Activated naive CD4-positive, alpha-beta T cell treated with anti-CD3 and anti-CD28 coated beads, Interleukin-2, amount 50 U/mL, for 24 hours (primary cell): ENCODE data around the gene CHRND.
A peak's percentile ranks its signal among the peaks of the same experiment; 100 is the strongest.

Experiments used
- H3K27ac Mint-ChIP-seq: one replicate; pipeline ENCODE4 v1.8.0; 2021; ENCODE audit warnings: mild to moderate bottlenecking, mixed read lengths
- H3K27me3 Mint-ChIP-seq: one replicate; pipeline ENCODE4 v1.8.0; 2021; ENCODE audit warnings: mixed read lengths
- H3K36me3 Mint-ChIP-seq: one replicate; pipeline ENCODE4 v1.8.0; 2021; ENCODE audit warnings: mixed read lengths
- H3K4me1 Mint-ChIP-seq: one replicate; pipeline ENCODE4 v1.8.0; 2021; ENCODE audit warnings: mixed read lengths
- H3K4me3 Mint-ChIP-seq: one replicate; pipeline ENCODE4 v1.8.0; 2021; ENCODE audit warnings: mild to moderate bottlenecking, mixed read lengths
- H3K9me3 Mint-ChIP-seq: one replicate; pipeline ENCODE4 v1.8.0; 2021; ENCODE audit warnings: mixed read lengths

CHRND gene

DNA sequence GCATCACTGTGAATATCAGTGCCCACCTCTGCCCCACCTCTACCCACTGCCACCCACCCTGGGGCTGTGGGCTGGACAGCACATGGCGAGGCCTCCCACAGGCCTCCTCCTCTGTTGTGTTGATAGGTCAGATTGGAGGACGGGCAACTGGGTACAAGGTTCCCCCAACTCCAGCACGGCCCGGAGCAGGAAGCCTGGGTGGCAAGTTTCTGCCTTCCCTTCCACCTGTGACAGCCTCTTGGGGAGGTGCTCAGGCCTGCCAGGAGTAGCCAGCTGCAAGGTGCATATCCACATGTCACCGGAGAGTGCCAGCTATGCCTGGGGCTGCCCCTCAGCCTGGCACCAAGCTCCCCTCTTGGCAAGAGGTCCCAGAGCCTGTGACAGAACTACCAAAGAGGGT, 31.4 kb upstream of the CHRND start:
- H3K27me3 Mint-ChIP-seq, result peaks cover 6% of the 10 kb centered on the region
- no peaks in the 10 kb centered on the region for H3K4me1 Mint-ChIP-seq
- H3K27ac Mint-ChIP-seq, result no peak overlapping the region
- H3K9me3 Mint-ChIP-seq, result no peaks in the 10 kb centered on the region
- H3K36me3 Mint-ChIP-seq, result no peaks in the 10 kb centered on the region
- H3K4me3 Mint-ChIP-seq, result no peak overlapping the region

GRCh38 chr2:232495292-232495691, 30.7 kb upstream of the CHRND start:
- H3K27ac Mint-ChIP-seq, result no peak overlapping the region
- no peaks in the 10 kb centered on the region for H3K36me3 Mint-ChIP-seq
- no peak overlapping the region for H3K4me3 Mint-ChIP-seq
- no peaks in the 10 kb centered on the region for H3K4me1 Mint-ChIP-seq
- peaks cover 3% of the 10 kb centered on the region for H3K27me3 Mint-ChIP-seq
- no peaks in the 10 kb centered on the region for H3K9me3 Mint-ChIP-seq

- Mint-ChIP-seq H3K27ac (no peak overlapping the region), H3K27me3 (peaks cover 3% of the 10 kb centered on the region), H3K9me3 (no peaks in the 10 kb centered on the region), H3K36me3 (no peaks in the 10 kb centered on the region), H3K4me1 (no peaks in the 10 kb centered on the region), H3K4me3 (no peak overlapping the region)
Measured at GRCh38 chr2:232496501-232497270, 29.3 kb upstream of the CHRND start.

DNA sequence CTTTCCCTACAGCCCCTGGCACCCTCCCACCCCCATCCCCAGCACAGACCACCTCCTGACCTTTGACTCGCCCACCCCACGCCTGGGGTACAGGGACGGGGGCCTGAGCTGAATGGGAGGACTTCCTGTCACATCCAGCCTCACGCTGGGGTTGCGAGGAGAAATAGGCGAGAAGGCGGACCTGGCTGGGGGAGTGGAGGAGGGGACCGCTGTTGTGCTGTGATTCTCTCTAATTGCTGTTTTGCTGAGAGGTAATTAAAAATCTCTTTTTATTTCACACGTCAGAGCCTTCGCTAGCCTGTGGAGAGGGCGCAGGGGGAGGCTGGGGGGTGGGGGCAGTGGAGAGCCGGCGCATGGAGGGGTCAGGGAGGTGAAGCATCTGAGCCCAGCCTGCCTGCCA, 28.6 kb upstream of the CHRND start:
- Mint-ChIP-seq H3K4me3 (no peak overlapping the region), H3K27ac (no peak overlapping the region), H3K4me1 (no peaks in the 10 kb centered on the region), H3K27me3 (peaks cover 3% of the 10 kb centered on the region), H3K9me3 (no peaks in the 10 kb centered on the region), H3K36me3 (no peaks in the 10 kb centered on the region)

DNA sequence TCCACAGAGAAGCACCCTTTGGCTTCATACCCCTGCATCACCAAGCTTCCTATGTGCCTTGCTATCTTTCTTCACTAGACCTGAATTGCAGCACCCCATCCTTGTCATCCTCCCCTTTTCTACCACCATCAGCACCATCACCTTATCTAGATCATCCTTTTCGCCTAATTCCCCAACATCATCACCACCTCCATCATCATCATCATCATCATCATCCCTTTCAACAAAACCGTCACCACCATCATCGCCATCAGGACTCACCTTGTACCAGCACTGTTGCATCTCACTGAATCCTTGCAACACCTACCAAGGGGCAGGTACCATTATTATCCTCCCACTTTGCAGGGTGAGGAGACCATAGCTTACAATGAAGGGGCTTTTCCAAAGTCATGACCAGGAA, 27.5 kb upstream of the CHRND start:
- H3K27ac Mint-ChIP-seq, result no peak overlapping the region
- no peak overlapping the region for H3K4me3 Mint-ChIP-seq
- H3K27me3 Mint-ChIP-seq, result peaks cover 5% of the 10 kb centered on the region
- no peaks in the 10 kb centered on the region for H3K36me3 Mint-ChIP-seq
- H3K4me1 Mint-ChIP-seq, result no peaks in the 10 kb centered on the region
- no peaks in the 10 kb centered on the region for H3K9me3 Mint-ChIP-seq

GRCh38 chr2:232501331-232501771, 24.6 kb upstream of the CHRND start:
- Mint-ChIP-seq H3K27ac (no peak overlapping the region), H3K4me3 (no peak overlapping the region), H3K9me3 (no peaks in the 10 kb centered on the region), H3K4me1 (peaks cover 4% of the 10 kb centered on the region), H3K27me3 (peaks cover 12% of the 10 kb centered on the region), H3K36me3 (no peaks in the 10 kb centered on the region)

- no peak overlapping the region for H3K27ac Mint-ChIP-seq
- peaks cover 12% of the 10 kb centered on the region for H3K27me3 Mint-ChIP-seq
- H3K36me3 Mint-ChIP-seq, result no peaks in the 10 kb centered on the region
- H3K9me3 Mint-ChIP-seq, result no peaks in the 10 kb centered on the region
- peaks cover 4% of the 10 kb centered on the region for H3K4me1 Mint-ChIP-seq
- no peak overlapping the region for H3K4me3 Mint-ChIP-seq
Measured at GRCh38 chr2:232501794-232502390, 24.1 kb upstream of the CHRND start.

GRCh38 chr2:232502511-232502910, 23.4 kb upstream of the CHRND start:
- H3K9me3 Mint-ChIP-seq, result no peaks in the 10 kb centered on the region
- peaks cover 12% of the 10 kb centered on the region for H3K27me3 Mint-ChIP-seq

DNA sequence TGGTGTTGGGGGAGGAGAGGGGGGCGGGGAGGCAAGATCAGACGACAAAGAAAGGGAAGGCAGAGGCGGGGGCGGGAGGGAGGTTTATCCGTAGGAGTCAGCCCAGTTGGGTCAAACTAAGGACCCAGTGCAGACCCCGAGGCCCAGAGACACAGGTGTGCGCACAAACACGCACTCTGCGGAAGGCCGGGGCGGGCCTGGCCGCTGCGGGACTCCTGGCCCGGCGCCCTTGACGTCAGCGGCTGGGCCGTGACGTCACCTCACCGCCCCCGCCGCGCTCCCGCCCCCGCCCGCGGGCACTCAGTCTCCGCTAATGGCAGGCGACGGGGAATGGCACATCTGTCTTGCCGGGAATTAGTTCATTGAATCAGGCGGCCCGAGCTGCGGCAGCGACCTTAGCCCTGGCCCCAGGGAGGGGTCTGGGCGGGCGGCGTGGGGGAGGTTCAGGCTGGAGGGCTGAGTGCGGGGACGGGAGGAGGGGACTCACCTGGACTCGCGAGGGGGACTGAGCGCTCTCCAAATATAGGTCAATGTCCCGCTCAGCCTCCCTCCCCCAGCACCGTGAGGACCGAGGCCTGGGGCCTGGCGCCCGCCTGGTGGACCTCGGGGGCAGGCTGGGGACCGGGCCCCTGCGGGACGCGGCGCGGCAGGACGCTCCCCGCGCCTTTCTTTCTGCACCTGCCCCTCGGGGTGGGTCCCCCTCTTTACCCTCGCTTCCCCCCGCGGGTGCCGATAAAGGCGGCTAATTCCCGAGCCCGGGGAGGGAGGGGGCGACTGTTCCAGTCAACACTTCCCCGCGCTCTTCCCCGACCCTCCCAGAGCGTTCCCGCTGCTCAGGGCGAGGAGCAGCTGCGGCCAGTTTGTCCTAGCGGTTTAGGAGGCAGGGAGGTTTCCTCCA, 22.8 kb upstream of the CHRND start:
- Mint-ChIP-seq H3K9me3 (no peaks in the 10 kb centered on the region), H3K27ac (no peak overlapping the region), H3K4me1 (peaks cover 4% of the 10 kb centered on the region), H3K4me3 (peak overlapping the region; percentile 47), H3K36me3 (no peaks in the 10 kb centered on the region), H3K27me3 (peaks cover 12% of the 10 kb centered on the region)

More at GRCh38 chr2:232502511-232502910, 23.4 kb upstream of the CHRND start:
- peak overlapping the region; percentile 78 for H3K4me3 Mint-ChIP-seq
- H3K4me1 Mint-ChIP-seq, result peaks cover 4% of the 10 kb centered on the region
- no peaks in the 10 kb centered on the region for H3K36me3 Mint-ChIP-seq
- no peak overlapping the region for H3K27ac Mint-ChIP-seq

DNA sequence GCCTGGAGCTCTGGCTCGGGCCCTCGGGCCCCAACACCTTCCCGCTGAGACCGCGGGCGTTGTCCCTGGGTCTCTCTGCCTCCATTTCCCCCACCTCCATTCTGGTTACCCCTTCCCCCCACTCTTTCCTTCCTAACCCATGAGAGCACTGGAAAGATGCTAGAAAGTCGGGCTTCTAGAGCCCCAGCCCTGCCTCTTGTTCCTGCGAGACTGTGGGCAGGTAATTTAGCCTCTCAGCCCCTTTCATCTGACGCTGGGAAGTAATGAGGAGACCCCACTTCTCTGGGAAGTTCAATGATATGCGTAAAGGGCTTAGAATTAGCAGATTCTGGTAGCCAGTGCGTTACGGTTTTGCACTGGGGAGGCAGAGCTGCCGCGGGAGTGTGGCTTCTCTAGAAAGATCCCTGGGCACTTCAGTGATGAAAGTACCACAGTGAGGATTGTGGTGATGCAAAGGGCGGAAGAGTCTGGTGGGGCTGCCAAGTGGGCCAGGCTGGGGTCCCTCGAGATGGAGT, 22.1 kb upstream of the CHRND start:
- Mint-ChIP-seq H3K9me3 (no peaks in the 10 kb centered on the region), H3K4me1 (peaks cover 4% of the 10 kb centered on the region), H3K36me3 (no peaks in the 10 kb centered on the region), H3K27me3 (peaks cover 12% of the 10 kb centered on the region), H3K27ac (peak overlapping the region; percentile 18), H3K4me3 (peak overlapping the region; percentile 47)

- H3K36me3 Mint-ChIP-seq, result no peaks in the 10 kb centered on the region
- peak overlapping the region; percentile 76 for H3K27ac Mint-ChIP-seq
- peaks cover 14% of the 10 kb centered on the region for H3K27me3 Mint-ChIP-seq
- H3K4me3 Mint-ChIP-seq, result peak overlapping the region; percentile 56
- H3K4me1 Mint-ChIP-seq, result peaks cover 4% of the 10 kb centered on the region
- H3K9me3 Mint-ChIP-seq, result no peaks in the 10 kb centered on the region
Measured at GRCh38 chr2:232504438-232504837, 21.5 kb upstream of the CHRND start.

- Mint-ChIP-seq H3K36me3 (no peaks in the 10 kb centered on the region), H3K4me1 (peaks cover 4% of the 10 kb centered on the region), H3K27ac (no peak overlapping the region), H3K27me3 (peaks cover 11% of the 10 kb centered on the region), H3K9me3 (no peaks in the 10 kb centered on the region), H3K4me3 (no peak overlapping the region)
Measured at GRCh38 chr2:232505856-232506255, 20.1 kb upstream of the CHRND start.

- Mint-ChIP-seq H3K36me3 (no peaks in the 10 kb centered on the region), H3K4me3 (no peak overlapping the region), H3K4me1 (peaks cover 4% of the 10 kb centered on the region), H3K27me3 (peaks cover 11% of the 10 kb centered on the region), H3K27ac (no peak overlapping the region), H3K9me3 (no peaks in the 10 kb centered on the region)
Measured at GRCh38 chr2:232506709-232507108, 19.3 kb upstream of the CHRND start.

DNA sequence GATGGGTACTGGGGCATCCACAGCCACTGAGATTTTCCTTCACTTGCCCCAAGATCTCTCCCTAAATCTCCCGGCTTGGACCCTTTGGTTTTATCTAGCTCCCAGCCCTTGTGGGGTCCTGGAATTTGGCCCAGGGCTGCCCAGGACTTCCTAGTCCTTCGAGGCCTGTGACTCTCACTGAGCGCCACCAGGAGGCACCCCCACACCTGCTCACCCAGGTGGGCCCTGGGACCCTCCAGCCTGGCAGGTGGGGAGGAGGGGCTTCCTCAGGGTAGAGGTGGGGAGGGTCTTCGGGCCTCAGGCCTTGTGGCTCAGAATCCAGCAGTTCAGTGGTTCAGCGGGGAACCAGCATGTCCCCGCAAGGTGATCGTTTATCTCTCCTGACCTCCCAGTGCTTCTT, 17.7 kb upstream of the CHRND start:
- Mint-ChIP-seq H3K27me3 (peaks cover 10% of the 10 kb centered on the region), H3K36me3 (no peaks in the 10 kb centered on the region), H3K4me1 (peaks cover 4% of the 10 kb centered on the region), H3K4me3 (no peak overlapping the region), H3K9me3 (no peaks in the 10 kb centered on the region), H3K27ac (no peak overlapping the region)

GRCh38 chr2:232511336-232511890, 14.5 kb upstream of the CHRND start:
- H3K36me3 Mint-ChIP-seq, result no peaks in the 10 kb centered on the region
- H3K4me1 Mint-ChIP-seq, result no peaks in the 10 kb centered on the region
- H3K4me3 Mint-ChIP-seq, result no peak overlapping the region
- no peaks in the 10 kb centered on the region for H3K9me3 Mint-ChIP-seq
- no peak overlapping the region for H3K27ac Mint-ChIP-seq
- peaks cover 3% of the 10 kb centered on the region for H3K27me3 Mint-ChIP-seq
